GM19467 (cell line): ENCODE results near the gene U2SURP.
"Not testable (repeated sequence)": the region's sequence is repeated elsewhere in the genome, so short reads cannot be mapped to it uniquely, and the experiment has no call there.

Experiments
- ATAC-seq: cut with Tn5 transposase; IDR thresholded peaks from one replicate; pipeline ENCODE4 v1.9.1; 2021; ENCODE audit warnings: mild to moderate bottlenecking, moderate library complexity; ENCODE audit not compliant: unreplicated experiment

Gene U2SURP

GRCh38 chr3:143011705-143012104, 10.3 kb downstream of the U2SURP start:
- ATAC-seq, result no peak

- ATAC-seq, result no peak
These were observed 13.6 kb downstream of the U2SURP start for GRCh38 chr3:143014921-143015320.

GRCh38 chr3:143016321-143016972, 15.1 kb downstream of the U2SURP start:
- no peak for ATAC-seq

- no peak for ATAC-seq
These were observed 23.1 kb downstream of the U2SURP start for GRCh38 chr3:143024351-143024960.

GRCh38 chr3:143031327-143031726, 30.0 kb downstream of the U2SURP start:
- ATAC-seq, result no peak

- ATAC-seq, result not testable (repeated sequence)
These were observed 30.5 kb downstream of the U2SURP start for GRCh38 chr3:143031796-143032387.

GRCh38 chr3:143035466-143036211, 34.3 kb downstream of the U2SURP start:
- no peak for ATAC-seq

- ATAC-seq, result no peak
These were observed 35.2 kb downstream of the U2SURP start for GRCh38 chr3:143036557-143036956.

- ATAC-seq, result no peak
These were observed 36.5 kb downstream of the U2SURP start for GRCh38 chr3:143037867-143038266.

- ATAC-seq, result no peak
These were observed 39.0 kb downstream of the U2SURP start for GRCh38 chr3:143040261-143040879.

- no peak for ATAC-seq
These were observed 40.5 kb downstream of the U2SURP start for GRCh38 chr3:143041903-143042302.

GRCh38 chr3:143045639-143046038, 44.3 kb downstream of the U2SURP start:
- no peak for ATAC-seq

- ATAC-seq, result not testable (repeated sequence)
These were observed 44.7 kb downstream of the U2SURP start for GRCh38 chr3:143046075-143046474.

GRCh38 chr3:143054011-143054410, 52.6 kb downstream of the U2SURP start:
- no peak for ATAC-seq

- ATAC-seq, result no peak
These were observed 55.0 kb downstream of the U2SURP start for GRCh38 chr3:143056372-143056771.

- ATAC-seq, result peak; percentile 96
These were observed 59.5 kb downstream of the U2SURP start for GRCh38 chr3:143060906-143061305.

- no peak for ATAC-seq
These were observed 61.6 kb downstream of the U2SURP start for GRCh38 chr3:143063018-143063417.

- no peak for ATAC-seq
These were observed 63.4 kb downstream of the U2SURP start for GRCh38 chr3:143064777-143065176.

- no peak for ATAC-seq
These were observed 64.0 kb downstream of the U2SURP start for GRCh38 chr3:143065364-143065763.

- ATAC-seq, result no peak
These were observed 64.7 kb downstream of the U2SURP start for GRCh38 chr3:143066033-143066432.

- no peak for ATAC-seq
These were observed 65.8 kb downstream of the U2SURP start for GRCh38 chr3:143067201-143067600.
